NB4 (cell line): ENCODE results near the gene NOA1.

Experiments
- DNase-seq: peaks from one replicate; pipeline ENCODE4 v3.0.0; 2010; ENCODE audit warnings: low read depth
- H3K4me3 ChIP-seq: one replicate; pipeline ENCODE4 v1.5.1; 2011; ENCODE audit warnings: mild to moderate bottlenecking, low read depth, low read length, moderate library complexity
- MYC ChIP-seq: IDR thresholded peaks from 2 replicates; pipeline ENCODE4 v1.6.1; 2011; ENCODE audit warnings: low read depth, low read length
- POLR2A ChIP-seq: IDR thresholded peaks from 2 replicates; pipeline ENCODE4 v1.6.1; 2011; ENCODE audit warnings: mild to moderate bottlenecking; ENCODE audit not compliant: insufficient read length; ENCODE audit errors: extremely low read depth
- TF ChIP-seq, protein P1 (sequence below): IDR thresholded peaks from 2 replicates; pipeline ENCODE4 v1.6.1; 2011; ENCODE audit warnings: low read depth, low read length
- TF ChIP-seq, protein P2 (sequence below): IDR thresholded peaks from one replicate; pipeline ENCODE4 v1.5.1; 2012; ENCODE audit warnings: low read depth, low read length

Gene NOA1

GRCh38 chr4:56973336-56973735 is 4.1 kb downstream of the NOA1 start:
- TF ChIP-seq, protein P1, sequence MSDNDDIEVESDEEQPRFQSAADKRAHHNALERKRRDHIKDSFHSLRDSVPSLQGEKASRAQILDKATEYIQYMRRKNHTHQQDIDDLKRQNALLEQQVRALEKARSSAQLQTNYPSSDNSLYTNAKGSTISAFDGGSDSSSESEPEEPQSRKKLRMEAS: no peak
- no peak for TF ChIP-seq MYC
- TF ChIP-seq, protein P2, sequence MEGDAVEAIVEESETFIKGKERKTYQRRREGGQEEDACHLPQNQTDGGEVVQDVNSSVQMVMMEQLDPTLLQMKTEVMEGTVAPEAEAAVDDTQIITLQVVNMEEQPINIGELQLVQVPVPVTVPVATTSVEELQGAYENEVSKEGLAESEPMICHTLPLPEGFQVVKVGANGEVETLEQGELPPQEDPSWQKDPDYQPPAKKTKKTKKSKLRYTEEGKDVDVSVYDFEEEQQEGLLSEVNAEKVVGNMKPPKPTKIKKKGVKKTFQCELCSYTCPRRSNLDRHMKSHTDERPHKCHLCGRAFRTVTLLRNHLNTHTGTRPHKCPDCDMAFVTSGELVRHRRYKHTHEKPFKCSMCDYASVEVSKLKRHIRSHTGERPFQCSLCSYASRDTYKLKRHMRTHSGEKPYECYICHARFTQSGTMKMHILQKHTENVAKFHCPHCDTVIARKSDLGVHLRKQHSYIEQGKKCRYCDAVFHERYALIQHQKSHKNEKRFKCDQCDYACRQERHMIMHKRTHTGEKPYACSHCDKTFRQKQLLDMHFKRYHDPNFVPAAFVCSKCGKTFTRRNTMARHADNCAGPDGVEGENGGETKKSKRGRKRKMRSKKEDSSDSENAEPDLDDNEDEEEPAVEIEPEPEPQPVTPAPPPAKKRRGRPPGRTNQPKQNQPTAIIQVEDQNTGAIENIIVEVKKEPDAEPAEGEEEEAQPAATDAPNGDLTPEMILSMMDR: no peak
- TF ChIP-seq POLR2A: no peak
- H3K4me3 ChIP-seq: no peak overlapping the region
- DNase-seq: no peak

GRCh38 chr4:56972809-56973208 is 4.6 kb downstream of the NOA1 start:
- H3K4me3 ChIP-seq: no peak overlapping the region
- DNase-seq: no peak
- TF ChIP-seq POLR2A: no peak

GRCh38 chr4:56972389-56972788 is 5.0 kb downstream of the NOA1 start:
- TF ChIP-seq POLR2A (no peak), MYC (no peak)
- TF ChIP-seq, protein P1: no peak
- TF ChIP-seq, protein P2: no peak
- DNase-seq: no peak
- H3K4me3 ChIP-seq: no peak overlapping the region

- TF ChIP-seq MYC (no peak), POLR2A (no peak)
- TF ChIP-seq, protein P2: no peak
- TF ChIP-seq, protein P1: no peak
- no peak for DNase-seq
- no peak overlapping the region for H3K4me3 ChIP-seq
These were observed 6.0 kb downstream of the NOA1 start for GRCh38 chr4:56971383-56971782.

GRCh38 chr4:56961107-56961500 is 16.3 kb downstream of the NOA1 start:
- no peak for DNase-seq
- no peak overlapping the region for H3K4me3 ChIP-seq
- TF ChIP-seq, protein P2: no peak
- TF ChIP-seq MYC (no peak), POLR2A (no peak)
- TF ChIP-seq, protein P1: no peak

DNA sequence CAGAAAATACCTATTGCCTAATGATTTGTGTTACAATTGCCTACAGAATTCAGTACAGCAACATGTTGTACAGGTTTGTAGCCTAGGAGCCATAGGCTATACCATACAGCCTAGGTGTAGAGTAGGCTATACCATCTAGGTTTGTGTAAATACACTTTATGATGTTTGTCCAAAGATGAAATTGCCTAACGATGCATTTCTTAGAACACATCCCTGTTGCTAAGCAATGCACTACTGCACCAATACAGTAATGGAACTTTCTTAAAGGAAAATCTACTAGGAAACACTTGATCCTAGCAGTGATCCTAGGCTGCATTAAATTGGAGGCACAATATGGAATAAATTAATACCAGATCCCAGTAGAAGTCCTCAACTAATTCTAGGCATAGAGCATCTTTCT is 18.3 kb downstream of the NOA1 start:
- no peak for DNase-seq
- TF ChIP-seq, protein P1: no peak
- TF ChIP-seq POLR2A (no peak), MYC (no peak)
- TF ChIP-seq, protein P2: no peak
- H3K4me3 ChIP-seq: no peak overlapping the region
